HEK293 (cell line): ENCODE data around the gene DDX17.
"Not testable (repeated sequence)": the region's sequence is repeated elsewhere in the genome, so short reads cannot be mapped to it uniquely, and the experiment has no call there.

ENCODE experiments used
- CTCF ChIA-PET: fragments of 350-600 bp; formaldehyde crosslinking; extraction: SDS; loops from one replicate; lab custom pipeline; 2021; ENCODE audit warnings: antibody characterized with exemption; lab: Yijun Ruan, JAX
- POLR2A ChIA-PET: fragments of 300-600 bp; formaldehyde crosslinking; extraction: SDS; loops from one replicate; lab custom pipeline; 2020; ENCODE audit warnings: antibody characterized with exemption, inconsistent platforms; lab: Yijun Ruan, JAX
- H3K27ac ChIP-seq: fragments of 200-500 bp; sonication (Bioruptor generic); 2 replicates; pipeline ENCODE4 v1.5.1; 2014; ENCODE audit warnings: low read depth, low read length, control low read depth, inconsistent platforms; ENCODE audit errors: extremely low read depth
- H3K36me3 ChIP-seq, 2 experiments: fragments of 200-500 bp in 1 of 2; sonication (Bioruptor generic) in 1 of 2; 1 replicate in 1 of 2; 2 replicates in 1 of 2; pipeline ENCODE4 v1.5.1; 2014 to 2017; ENCODE audit warnings: inconsistent platforms in 2 of 2, low read length in 2 of 2; ENCODE audit not compliant: control insufficient read depth in 2 of 2, insufficient read depth in 1 of 2
- H3K4me1 ChIP-seq: fragments of 200-500 bp; sonication (Bioruptor generic); 2 replicates; pipeline ENCODE4 v1.5.1; 2014; ENCODE audit warnings: mild to moderate bottlenecking, low read length, inconsistent platforms; ENCODE audit not compliant: control insufficient read depth, insufficient read depth
- H3K4me3 ChIP-seq: 2 replicates; pipeline ENCODE4 v1.5.1; 2011; ENCODE audit warnings: low read depth, mild to moderate bottlenecking, control low read depth, low read length, moderate library complexity
- H3K9me3 ChIP-seq: fragments of 200-500 bp; sonication (Bioruptor generic); 2 replicates; pipeline ENCODE4 v1.5.1; 2014; ENCODE audit warnings: low read depth, low read length, inconsistent platforms; ENCODE audit not compliant: control insufficient read depth, insufficient read depth
- FEZF1 ChIP-seq: fragments of 450-650 bp; formaldehyde crosslinking; IDR thresholded peaks from 2 replicates; pipeline ENCODE4 v1.5.1; 2016; ENCODE audit warnings: missing biosample characterization, missing genetic modification characterization
- GLIS1 ChIP-seq: fragments of 450-650 bp; formaldehyde crosslinking; IDR thresholded peaks from 2 replicates; pipeline ENCODE4 v1.5.1; 2016; ENCODE audit warnings: missing biosample characterization, missing genetic modification characterization
- GLIS2 ChIP-seq: fragments of 450-650 bp; formaldehyde crosslinking; IDR thresholded peaks from 2 replicates; pipeline ENCODE4 v1.5.1; 2016; ENCODE audit warnings: missing biosample characterization, missing genetic modification characterization
- KLF16 ChIP-seq: fragments of 450-650 bp; formaldehyde crosslinking; IDR thresholded peaks from 2 replicates; pipeline ENCODE4 v1.5.1; 2017; ENCODE audit warnings: missing biosample characterization, missing genetic modification characterization
- ZFP69B ChIP-seq: fragments of 450-650 bp; formaldehyde crosslinking; IDR thresholded peaks from 2 replicates; pipeline ENCODE4 v1.5.1; 2016; ENCODE audit warnings: missing biosample characterization, missing genetic modification characterization
- ZNF140 ChIP-seq: fragments of 450-650 bp; formaldehyde crosslinking; IDR thresholded peaks from 2 replicates; pipeline ENCODE4 v1.5.1; 2016; ENCODE audit warnings: missing biosample characterization, missing genetic modification characterization
- ZNF155 ChIP-seq: fragments of 450-650 bp; formaldehyde crosslinking; IDR thresholded peaks from 2 replicates; pipeline ENCODE4 v1.5.1; 2016; ENCODE audit warnings: missing biosample characterization, missing genetic modification characterization
- ZNF23 ChIP-seq: fragments of 450-650 bp; formaldehyde crosslinking; IDR thresholded peaks from 2 replicates; pipeline ENCODE4 v1.5.1; 2016; ENCODE audit warnings: missing biosample characterization, missing genetic modification characterization, borderline replicate concordance
- ZNF654 ChIP-seq: fragments of 450-650 bp; formaldehyde crosslinking; IDR thresholded peaks from 2 replicates; pipeline ENCODE4 v1.5.1; 2016; ENCODE audit warnings: low read depth, missing biosample characterization, missing genetic modification characterization
- ZNF658 ChIP-seq: fragments of 450-650 bp; formaldehyde crosslinking; IDR thresholded peaks from 2 replicates; pipeline ENCODE4; 2016; ENCODE audit warnings: missing biosample characterization, missing genetic modification characterization
- TF ChIP-seq, protein P1 (sequence below): fragments of 450-650 bp; formaldehyde crosslinking; IDR thresholded peaks from 2 replicates; pipeline ENCODE4 v1.5.1; 2016; ENCODE audit warnings: missing biosample characterization, missing genetic modification characterization
- TF ChIP-seq, protein P2 (sequence below): fragments of 450-650 bp; formaldehyde crosslinking; IDR thresholded peaks from 2 replicates; pipeline ENCODE4 v1.5.1; 2016; ENCODE audit warnings: missing biosample characterization, missing genetic modification characterization, low read depth
- TF ChIP-seq, protein P3 (sequence below): fragments of 450-650 bp; formaldehyde crosslinking; IDR thresholded peaks from 2 replicates; pipeline ENCODE4 v1.5.1; 2016; ENCODE audit warnings: missing biosample characterization, missing genetic modification characterization
- TF ChIP-seq, protein P4 (sequence below): fragments of 450-650 bp; formaldehyde crosslinking; IDR thresholded peaks from 2 replicates; pipeline ENCODE4 v1.5.1; 2016; ENCODE audit warnings: missing biosample characterization, missing genetic modification characterization, borderline replicate concordance

Gene DDX17

DNA sequence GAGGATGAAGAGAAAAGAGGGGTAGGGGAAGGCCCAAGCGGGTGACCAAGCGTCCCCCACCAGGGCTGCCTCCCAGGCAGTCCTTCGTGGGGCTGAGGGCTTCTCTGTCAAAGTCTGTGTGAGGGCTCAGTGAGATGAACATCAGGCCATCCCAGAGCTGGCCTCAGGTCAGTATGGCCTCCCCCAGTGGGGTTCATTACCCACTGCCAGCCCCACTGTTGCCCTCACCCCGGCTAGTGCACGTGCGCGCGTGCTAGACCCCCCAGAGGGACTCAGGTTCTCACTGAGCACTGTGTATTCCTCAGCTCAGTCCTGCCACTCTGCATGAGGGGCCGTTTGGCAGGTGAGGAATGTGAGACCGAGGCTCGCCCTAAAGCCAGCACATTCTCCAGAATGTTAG lies 34.9 kb downstream of the DDX17 start:
- Histone ChIP-seq H3K27ac (no peak overlapping the region), H3K4me1 (peaks cover 6% of the 10 kb centered on the region), H3K36me3 (no peaks in the 10 kb centered on the region; a peak in 1 of 3 replicates), H3K9me3 (no peaks in the 10 kb centered on the region), H3K4me3 (no peak overlapping the region)
- ChIA-PET CTCF (no interaction called here), POLR2A (interaction anchor here (1.2 kb wide), 1 partner anchor 9 kb away, joined by 3 read pairs; no protein-coding TSS in a partner anchor)
- TF ChIP-seq ZNF654 (no peak), ZNF658 (tag by site-specific recombination) (no peak), GLIS1 (tag by site-specific recombination) (peak; percentile 41; the same call in 1 of the 2 replicates), GLIS2 (peak; percentile 29; the same call in 1 of the 2 replicates)
- TF ChIP-seq, protein P1, sequence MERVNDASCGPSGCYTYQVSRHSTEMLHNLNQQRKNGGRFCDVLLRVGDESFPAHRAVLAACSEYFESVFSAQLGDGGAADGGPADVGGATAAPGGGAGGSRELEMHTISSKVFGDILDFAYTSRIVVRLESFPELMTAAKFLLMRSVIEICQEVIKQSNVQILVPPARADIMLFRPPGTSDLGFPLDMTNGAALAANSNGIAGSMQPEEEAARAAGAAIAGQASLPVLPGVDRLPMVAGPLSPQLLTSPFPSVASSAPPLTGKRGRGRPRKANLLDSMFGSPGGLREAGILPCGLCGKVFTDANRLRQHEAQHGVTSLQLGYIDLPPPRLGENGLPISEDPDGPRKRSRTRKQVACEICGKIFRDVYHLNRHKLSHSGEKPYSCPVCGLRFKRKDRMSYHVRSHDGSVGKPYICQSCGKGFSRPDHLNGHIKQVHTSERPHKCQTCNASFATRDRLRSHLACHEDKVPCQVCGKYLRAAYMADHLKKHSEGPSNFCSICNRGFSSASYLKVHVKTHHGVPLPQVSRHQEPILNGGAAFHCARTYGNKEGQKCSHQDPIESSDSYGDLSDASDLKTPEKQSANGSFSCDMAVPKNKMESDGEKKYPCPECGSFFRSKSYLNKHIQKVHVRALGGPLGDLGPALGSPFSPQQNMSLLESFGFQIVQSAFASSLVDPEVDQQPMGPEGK (tag by site-specific recombination), result peak; percentile 13; the same call in 1 of the 2 replicates

DNA sequence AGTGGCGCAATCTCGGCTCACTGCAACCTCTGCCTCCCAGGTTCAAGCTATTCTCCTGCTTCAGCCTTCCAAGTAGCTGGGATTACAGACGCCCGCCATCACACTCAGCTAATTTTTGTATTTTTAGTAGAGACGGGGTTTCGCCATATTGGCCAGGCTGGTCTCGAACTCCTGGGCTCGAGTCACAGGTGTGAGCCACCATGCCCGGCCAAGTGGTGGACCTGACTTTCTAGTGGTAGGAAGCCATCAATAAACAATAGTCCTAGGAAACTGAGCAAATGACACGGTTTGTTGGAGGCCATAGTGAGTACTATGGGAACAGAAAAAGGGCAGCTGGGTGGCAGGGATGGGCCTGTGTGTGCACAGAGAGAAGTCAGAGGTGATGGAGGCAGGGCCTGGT lies 35.9 kb downstream of the DDX17 start:
- CTCF ChIA-PET, result interaction anchor here (0.7 kb wide), 1 partner anchor 428 kb away, joined by 3 read pairs; no protein-coding TSS in a partner anchor
- H3K9me3 ChIP-seq, H3K36me3 ChIP-seq, H3K4me1 ChIP-seq, H3K4me3 ChIP-seq, H3K27ac ChIP-seq: not testable (repeated sequence)
- POLR2A ChIA-PET, result interaction anchor here (0.9 to 1.2 kb wide), 2 partner anchors 10 to 25 kb away, joined by 3 read pairs; no protein-coding TSS in a partner anchor

DNA sequence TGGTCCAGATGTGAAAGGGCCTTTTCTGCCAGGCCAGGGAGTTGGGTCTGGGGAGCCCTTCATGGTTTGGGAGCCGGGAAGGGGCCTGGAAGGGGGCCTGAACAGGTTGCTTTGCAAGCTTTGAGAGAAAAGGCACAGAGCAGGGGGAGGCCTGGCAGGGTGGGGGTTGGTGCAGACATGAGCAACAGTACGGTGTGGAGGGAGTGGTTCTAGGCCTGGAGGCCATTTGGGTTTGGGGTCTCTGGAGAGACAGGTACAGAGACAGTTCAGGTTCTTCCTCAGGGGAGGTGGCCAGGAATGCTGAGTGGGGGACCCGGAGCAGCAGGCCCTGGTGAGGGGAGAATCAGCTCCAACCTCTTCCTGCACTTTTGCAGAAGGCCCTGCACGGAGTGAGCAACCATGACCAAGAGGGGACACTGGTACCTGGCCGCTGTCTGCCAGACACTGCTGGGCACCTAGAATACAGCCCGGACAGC lies 36.8 kb downstream of the DDX17 start:
- Histone ChIP-seq H3K4me3 (no peak overlapping the region), H3K9me3 (no peaks in the 10 kb centered on the region), H3K27ac (no peak overlapping the region), H3K4me1 (peaks cover 6% of the 10 kb centered on the region), H3K36me3 (no peaks in the 10 kb centered on the region)
- TF ChIP-seq ZNF155 (tag by site-specific recombination) (no peak), KLF16 (tag by site-specific recombination) (no peak), ZFP69B (tag by site-specific recombination) (no peak), FEZF1 (tag by site-specific recombination) (no peak), ZNF23 (tag by site-specific recombination) (no peak), ZNF140 (tag by site-specific recombination) (no peak)
- TF ChIP-seq, protein P2, sequence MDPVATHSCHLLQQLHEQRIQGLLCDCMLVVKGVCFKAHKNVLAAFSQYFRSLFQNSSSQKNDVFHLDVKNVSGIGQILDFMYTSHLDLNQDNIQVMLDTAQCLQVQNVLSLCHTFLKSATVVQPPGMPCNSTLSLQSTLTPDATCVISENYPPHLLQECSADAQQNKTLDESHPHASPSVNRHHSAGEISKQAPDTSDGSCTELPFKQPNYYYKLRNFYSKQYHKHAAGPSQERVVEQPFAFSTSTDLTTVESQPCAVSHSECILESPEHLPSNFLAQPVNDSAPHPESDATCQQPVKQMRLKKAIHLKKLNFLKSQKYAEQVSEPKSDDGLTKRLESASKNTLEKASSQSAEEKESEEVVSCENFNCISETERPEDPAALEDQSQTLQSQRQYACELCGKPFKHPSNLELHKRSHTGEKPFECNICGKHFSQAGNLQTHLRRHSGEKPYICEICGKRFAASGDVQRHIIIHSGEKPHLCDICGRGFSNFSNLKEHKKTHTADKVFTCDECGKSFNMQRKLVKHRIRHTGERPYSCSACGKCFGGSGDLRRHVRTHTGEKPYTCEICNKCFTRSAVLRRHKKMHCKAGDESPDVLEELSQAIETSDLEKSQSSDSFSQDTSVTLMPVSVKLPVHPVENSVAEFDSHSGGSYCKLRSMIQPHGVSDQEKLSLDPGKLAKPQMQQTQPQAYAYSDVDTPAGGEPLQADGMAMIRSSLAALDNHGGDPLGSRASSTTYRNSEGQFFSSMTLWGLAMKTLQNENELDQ (tag by site-specific recombination), result no peak
- TF ChIP-seq, protein P3, sequence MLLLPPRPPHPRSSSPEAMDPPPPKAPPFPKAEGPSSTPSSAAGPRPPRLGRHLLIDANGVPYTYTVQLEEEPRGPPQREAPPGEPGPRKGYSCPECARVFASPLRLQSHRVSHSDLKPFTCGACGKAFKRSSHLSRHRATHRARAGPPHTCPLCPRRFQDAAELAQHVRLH (tag by site-specific recombination), result no peak
- TF ChIP-seq, protein P4, sequence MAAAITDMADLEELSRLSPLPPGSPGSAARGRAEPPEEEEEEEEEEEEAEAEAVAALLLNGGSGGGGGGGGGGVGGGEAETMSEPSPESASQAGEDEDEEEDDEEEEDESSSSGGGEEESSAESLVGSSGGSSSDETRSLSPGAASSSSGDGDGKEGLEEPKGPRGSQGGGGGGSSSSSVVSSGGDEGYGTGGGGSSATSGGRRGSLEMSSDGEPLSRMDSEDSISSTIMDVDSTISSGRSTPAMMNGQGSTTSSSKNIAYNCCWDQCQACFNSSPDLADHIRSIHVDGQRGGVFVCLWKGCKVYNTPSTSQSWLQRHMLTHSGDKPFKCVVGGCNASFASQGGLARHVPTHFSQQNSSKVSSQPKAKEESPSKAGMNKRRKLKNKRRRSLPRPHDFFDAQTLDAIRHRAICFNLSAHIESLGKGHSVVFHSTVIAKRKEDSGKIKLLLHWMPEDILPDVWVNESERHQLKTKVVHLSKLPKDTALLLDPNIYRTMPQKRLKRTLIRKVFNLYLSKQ, result no peak
- CTCF ChIA-PET, result no interaction called here
- POLR2A ChIA-PET, result interaction anchor here (0.6 kb wide), 1 partner anchor 71 kb away, joined by 5 read pairs; no protein-coding TSS in a partner anchor
